Activated gamma-delta T cell treated with Interleukin-2 at 50 U/mL for 16 hours (primary cell): ENCODE data around the gene NT5C3B.
"Not testable (repeated sequence)": the region's sequence is repeated elsewhere in the genome, so short reads cannot be mapped to it uniquely, and the experiment has no call there.

Source experiments
- DNase-seq: peaks from one replicate; pipeline ENCODE4 v3.0.0-alpha.2; 2020

NT5C3B gene

GRCh38 chr17:41837761-41838538, 1.9 kb upstream of the NT5C3B start, which contains the start of gene KLHL10:
TSS of gene KLHL10 (plus strand) at chr17:41837825. CDS start at chr17:41837933, 108 bp downstream.
- DNase-seq: no peak

GRCh38 chr17:41836550-41837196, 641 bp upstream of the NT5C3B start:
- no peak for DNase-seq

GRCh38 chr17:41835214-41835799, 725 bp downstream of the NT5C3B start:
- DNase-seq: no peak

GRCh38 chr17:41829961-41830360, 6.1 kb downstream of the NT5C3B start:
- DNase-seq: not testable (repeated sequence)

GRCh38 chr17:41825175-41825845, 10.7 kb downstream of the NT5C3B start:
- no peak for DNase-seq

- no peak for DNase-seq
These were observed 11.9 kb downstream of the NT5C3B start for GRCh38 chr17:41824086-41824485.

- DNase-seq: no peak
These were observed 12.5 kb downstream of the NT5C3B start for GRCh38 chr17:41823580-41823979.

GRCh38 chr17:41823141-41823524, 12.9 kb downstream of the NT5C3B start:
- DNase-seq: no peak

- DNase-seq: no peak
These were observed 13.6 kb downstream of the NT5C3B start for GRCh38 chr17:41822216-41823140.

GRCh38 chr17:41821776-41822175, 14.3 kb downstream of the NT5C3B start:
- no peak for DNase-seq

GRCh38 chr17:41818024-41818423, 18.0 kb downstream of the NT5C3B start:
- DNase-seq: no peak

- DNase-seq: no peak
These were observed 19.3 kb downstream of the NT5C3B start for GRCh38 chr17:41816637-41817320.

GRCh38 chr17:41814195-41814594, 21.8 kb downstream of the NT5C3B start:
- no peak for DNase-seq

- no peak for DNase-seq
These were observed 22.3 kb downstream of the NT5C3B start for GRCh38 chr17:41813699-41814124.

GRCh38 chr17:41813152-41813680, 22.8 kb downstream of the NT5C3B start:
- DNase-seq: no peak

- DNase-seq: peak; percentile 40
These were observed 23.5 kb downstream of the NT5C3B start, which contains the start of gene FKBP10 for GRCh38 chr17:41812381-41813151. TSS of gene FKBP10 (plus strand) at chr17:41813004. CDS start at chr17:41813035, 31 bp downstream.

- DNase-seq: peak; percentile 64
These were observed 24.3 kb downstream of the NT5C3B start, which contains the start of gene P3H4 for GRCh38 chr17:41811549-41812380. TSS of gene P3H4 (minus strand) at chr17:41811949. CDS start at chr17:41811915, 34 bp downstream.

- no peak for DNase-seq
These were observed 25.1 kb downstream of the NT5C3B start for GRCh38 chr17:41810659-41811548.
